Fibroblast of skin of abdomen (primary cell): ENCODE results near the gene LGALS4.
"Not testable (repeated sequence)": the region's sequence is repeated elsewhere in the genome, so short reads cannot be mapped to it uniquely, and the experiment has no call there.

Experiments used
- DNase-seq: peaks from one replicate; pipeline ENCODE4 v3.0.0-alpha.2; 2013

LGALS4 gene

DNA sequence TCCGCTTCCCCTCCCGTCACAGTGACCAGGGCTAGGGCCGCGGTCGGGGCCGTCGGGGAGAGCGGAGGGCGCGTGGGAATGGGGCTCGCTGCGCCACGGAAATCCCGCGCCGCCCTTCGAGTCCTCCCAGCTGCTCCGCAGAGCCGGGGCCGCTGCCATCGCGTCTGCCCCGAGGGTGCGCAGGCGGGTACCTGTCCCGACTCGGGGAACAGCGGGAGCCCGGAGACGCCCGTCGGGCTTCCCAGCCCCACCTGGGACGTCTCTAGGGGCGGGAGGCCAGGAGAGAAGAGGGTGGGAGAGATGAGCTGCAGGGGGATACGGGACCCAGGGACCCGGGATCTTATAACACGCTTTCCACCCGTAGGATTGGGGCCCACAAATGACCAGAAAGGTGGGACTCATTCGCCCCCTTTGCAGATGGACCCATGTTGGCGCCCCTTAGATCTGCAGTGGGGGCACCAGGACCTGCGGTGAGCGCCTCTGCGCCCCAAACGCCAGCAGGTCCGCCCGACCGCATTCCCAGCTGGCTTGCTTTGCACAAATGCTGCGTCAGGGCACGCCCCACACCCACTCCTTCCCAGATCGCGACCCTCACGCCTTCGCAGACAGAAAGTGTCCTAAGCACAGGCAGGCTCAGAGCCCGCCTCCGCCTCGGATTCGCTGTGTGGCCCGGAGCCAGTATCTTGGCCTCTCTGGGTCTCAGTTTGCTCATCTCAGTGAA is 42.4 kb downstream of the LGALS4 start:
- DNase-seq, result not testable (repeated sequence)

DNA sequence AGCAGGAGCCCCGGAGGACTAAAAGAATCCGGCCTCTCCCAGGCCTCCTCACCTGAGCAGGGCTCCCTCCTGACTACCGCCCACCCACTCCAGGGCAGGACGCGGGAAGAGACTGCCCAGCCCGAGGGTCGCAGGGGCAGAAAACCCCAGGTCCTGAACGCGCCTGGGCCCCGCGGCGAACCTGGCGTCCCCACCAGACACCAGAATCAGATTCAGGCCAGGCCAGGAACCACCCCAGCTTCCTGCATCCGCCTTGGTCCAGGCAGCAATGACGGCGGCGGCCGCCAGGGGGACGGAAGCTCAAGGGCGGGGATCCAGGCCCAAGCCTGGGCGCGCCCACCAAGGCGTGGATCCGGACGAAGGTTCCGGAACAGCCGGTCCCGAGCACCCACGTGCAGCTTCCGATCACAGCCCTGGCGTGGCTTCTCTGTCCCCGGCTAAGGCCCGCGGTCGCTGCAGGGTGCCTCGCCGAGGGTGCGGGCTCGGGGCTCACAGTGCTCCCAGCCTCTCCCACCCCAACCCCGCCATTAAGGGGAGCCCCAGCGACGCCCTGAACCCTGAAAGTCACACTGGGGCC is 43.0 kb downstream of the LGALS4 start:
- peak; percentile 65 for DNase-seq

DNA sequence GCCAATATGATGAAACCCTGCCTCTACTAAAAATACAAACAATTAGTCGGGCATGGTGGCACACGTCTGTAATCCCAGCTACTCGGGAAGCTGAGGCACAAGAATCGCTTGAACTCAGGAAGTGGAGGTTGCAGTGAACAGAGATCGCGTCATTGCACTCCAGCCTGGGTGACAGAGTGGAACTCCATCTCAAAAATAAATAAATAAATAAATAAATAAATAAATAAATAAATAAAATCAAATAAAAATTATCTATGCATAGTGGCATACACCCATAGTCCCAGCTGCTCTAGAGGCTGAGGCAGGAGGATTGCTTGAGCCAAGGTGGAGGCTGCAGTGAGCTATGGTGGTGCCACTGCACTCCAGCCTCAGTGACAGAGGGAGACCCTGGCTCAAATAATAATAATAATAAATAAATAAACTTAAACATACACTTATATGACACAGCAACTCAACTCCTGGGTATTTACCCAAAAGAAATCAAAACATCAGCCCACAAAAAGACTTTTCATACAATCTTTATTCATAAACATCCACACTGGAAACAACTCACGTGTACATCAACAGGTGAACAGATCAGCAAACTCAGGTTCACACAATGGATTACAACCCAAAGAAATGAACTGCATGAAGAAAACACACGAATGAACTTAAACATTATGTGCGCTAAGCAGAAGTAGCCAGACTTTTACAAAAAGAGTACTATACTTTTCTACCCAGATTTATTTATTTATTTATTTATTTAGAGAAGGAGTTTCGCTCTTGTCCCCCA is 46.3 kb downstream of the LGALS4 start:
- DNase-seq, result no peak

DNA sequence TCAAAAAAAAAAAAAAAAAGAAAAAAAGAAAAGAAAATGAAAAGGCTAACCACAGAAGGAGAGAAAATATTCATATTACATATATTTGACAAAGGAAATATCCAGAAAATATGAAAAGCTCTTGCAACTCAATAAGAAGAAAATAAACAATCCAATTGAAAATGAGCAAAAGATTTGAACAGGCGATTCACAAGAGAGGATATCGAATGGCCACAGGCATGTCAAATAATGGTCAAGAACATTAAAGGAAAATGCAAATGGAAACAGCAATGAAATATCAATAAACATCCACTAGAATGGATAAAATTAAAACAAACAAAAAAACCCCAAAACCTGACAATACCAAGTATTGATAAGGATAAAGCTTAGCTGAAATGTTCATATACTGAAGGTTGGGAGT is 47.5 kb downstream of the LGALS4 start:
- DNase-seq, result no peak

DNA sequence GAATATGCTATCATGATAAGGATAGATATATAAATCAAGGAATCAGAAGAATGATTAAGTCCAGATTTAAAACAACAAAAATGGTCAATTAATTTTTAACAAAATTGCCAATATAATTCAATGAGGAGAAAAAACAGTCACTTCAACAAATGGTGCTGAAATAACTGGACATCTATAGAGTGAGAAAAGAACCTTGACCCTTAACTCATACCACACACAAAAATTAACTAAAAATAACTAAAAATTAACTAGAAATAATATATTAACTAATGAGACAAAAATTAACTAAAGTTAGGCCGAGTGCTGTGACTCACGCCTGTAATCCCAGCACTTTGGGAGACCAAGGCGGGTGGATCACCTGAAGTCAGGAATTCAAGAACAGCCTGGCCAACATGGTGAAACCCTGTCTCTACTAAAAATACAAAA is 48.9 kb downstream of the LGALS4 start:
- DNase-seq, result no peak

DNA sequence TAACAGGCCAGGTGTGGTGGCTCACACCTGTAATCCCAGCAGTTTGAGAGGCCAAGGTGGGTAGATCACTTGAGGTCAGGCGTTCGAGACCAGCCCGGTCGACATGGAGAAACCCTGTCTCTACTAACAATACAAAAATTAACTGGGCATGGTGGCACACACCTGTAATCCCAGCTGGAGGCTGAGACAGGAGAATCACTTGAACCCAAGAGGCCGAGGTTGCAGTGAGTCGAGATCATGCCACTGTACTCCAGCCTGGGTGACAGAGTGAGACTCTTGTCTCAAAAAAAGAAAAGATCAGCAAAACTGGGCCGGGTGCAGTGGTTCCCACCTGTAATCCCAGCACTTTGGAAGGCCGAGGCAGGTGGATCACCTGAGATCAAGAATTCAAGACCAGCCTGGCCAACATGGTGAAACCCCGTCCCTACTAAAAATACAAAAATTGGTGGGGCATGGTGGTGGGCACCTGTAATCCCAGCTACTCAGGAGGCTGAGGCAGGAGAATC is 50.8 kb downstream of the LGALS4 start:
- not testable (repeated sequence) for DNase-seq

DNA sequence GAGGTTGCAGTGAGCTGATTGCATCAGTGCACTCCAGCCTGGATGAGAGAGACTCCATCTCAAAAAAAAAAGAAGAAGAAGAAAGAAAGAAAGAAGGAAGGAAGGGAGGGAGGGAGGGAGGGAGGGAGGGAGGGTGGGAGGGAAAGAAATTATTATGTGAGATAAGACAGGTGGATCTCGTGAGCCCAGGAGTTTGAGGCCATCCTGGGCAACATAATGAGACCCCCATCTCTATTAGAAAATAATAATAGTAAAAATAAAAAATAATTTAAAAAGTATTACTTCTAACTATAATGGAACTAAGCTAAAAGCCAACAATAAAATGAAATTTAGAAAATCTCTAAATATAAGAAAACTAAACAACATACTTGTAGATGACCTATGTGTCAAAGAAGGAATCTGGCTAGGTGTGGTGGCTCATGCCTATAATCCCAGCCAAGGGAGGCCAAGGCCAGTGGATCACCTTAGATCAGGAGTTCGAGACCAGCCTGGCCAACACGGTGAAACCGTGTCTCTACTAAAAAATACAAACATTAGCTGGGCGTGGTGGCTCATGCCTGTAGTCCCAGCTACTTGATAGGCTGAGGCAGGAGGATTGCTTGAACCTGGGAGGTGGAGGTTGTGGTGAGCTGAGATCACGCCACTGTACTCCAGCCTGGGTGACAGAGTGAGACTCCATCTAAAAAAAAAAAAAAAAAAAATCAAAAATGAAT is 51.8 kb downstream of the LGALS4 start:
- DNase-seq, result not testable (repeated sequence)

DNA sequence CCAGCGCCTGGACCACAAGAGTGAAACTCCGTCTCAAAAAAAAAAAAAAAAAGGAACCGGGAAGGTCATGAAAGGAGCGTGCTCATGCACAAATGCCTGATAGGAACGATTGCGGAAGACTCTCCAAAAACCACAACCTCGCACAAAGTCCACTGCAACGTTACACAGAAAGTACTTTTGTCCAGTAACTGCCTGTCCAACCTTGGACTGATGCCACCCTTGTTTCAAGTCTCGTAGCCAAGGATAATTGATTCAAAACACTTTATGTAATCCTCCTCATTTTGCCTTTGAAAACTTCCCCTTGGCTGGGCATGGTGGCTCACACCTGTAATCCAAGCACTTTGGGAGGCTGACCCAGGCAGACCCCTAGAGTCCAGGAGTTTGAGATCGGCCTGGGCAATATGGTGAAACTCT is 53.1 kb downstream of the LGALS4 start:
- DNase-seq, result no peak

DNA sequence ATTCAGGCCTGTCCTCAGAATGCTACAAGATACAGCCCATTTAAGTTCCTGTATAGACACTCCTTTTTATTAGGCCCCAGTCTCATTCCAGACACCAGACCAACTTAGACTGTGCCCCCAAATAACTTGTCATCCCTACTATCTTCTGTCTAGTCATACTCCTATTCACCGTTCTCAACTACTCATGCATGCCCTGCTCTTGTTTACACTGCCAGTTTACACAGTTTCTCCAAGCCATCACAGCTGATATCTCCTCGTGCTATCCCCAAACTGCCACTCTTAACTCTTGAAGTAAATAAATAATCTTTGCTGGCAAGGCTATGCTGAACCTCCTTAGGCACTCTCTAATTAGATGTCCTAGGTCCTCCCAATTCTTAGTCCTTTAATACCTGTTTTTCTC is 58.5 kb downstream of the LGALS4 start:
- DNase-seq, result not testable (repeated sequence)

DNA sequence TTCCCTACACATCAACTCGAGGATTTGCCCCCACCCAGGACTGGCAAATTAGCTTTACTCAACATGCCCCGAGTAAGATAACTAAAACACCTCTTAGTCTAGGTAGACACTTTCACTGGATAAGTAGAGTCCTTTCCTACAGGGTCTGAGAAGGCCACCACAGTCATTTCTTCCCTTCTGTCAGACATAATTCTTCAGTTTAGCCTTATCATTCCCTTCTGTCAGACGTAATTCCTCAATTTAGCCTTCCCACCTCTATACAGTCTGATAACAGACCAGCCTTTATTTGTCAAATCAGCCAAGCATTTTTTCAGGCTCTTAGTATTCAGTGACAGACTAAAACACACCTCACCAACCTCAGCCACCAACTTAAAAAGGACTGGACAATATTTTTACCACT is 59.0 kb downstream of the LGALS4 start:
- DNase-seq, result not testable (repeated sequence)
